HG03045 (cell line): Measurements from ENCODE around the gene SLC51A.
A peak's percentile ranks its signal among the peaks of the same experiment; 100 is the strongest.

Experiments
- ATAC-seq: cut with Tn5 transposase; IDR thresholded peaks from one replicate; pipeline ENCODE4 v1.9.1; 2021; ENCODE audit warnings: mild to moderate bottlenecking, moderate library complexity; ENCODE audit not compliant: unreplicated experiment

SLC51A gene

GRCh38 chr3:196215493-196216020 is 777 bp upstream of the SLC51A start:
- ATAC-seq: no peak

GRCh38 chr3:196216681-196217211 is 412 bp downstream of the SLC51A start:
- no peak for ATAC-seq

- ATAC-seq: no peak
These were observed 1.2 kb downstream of the SLC51A start for GRCh38 chr3:196217307-196218154.

- ATAC-seq: no peak
These were observed 1.9 kb downstream of the SLC51A start for GRCh38 chr3:196218155-196218712.

- ATAC-seq: peak; percentile 50
These were observed 3.0 kb downstream of the SLC51A start for GRCh38 chr3:196219194-196219969.

- no peak for ATAC-seq
These were observed 3.6 kb downstream of the SLC51A start for GRCh38 chr3:196219970-196220311.

- ATAC-seq: no peak
These were observed 4.3 kb downstream of the SLC51A start for GRCh38 chr3:196220587-196220986.

GRCh38 chr3:196220991-196221390 is 4.7 kb downstream of the SLC51A start:
- no peak for ATAC-seq

- ATAC-seq: no peak
These were observed 6.7 kb downstream of the SLC51A start for GRCh38 chr3:196222876-196223595.

GRCh38 chr3:196225086-196225485 is 8.8 kb downstream of the SLC51A start:
- no peak for ATAC-seq

- ATAC-seq: no peak
These were observed 9.5 kb downstream of the SLC51A start for GRCh38 chr3:196225763-196226364.

GRCh38 chr3:196227121-196227561 is 10.8 kb downstream of the SLC51A start:
- no peak for ATAC-seq

GRCh38 chr3:196227629-196228493 is 11.5 kb downstream of the SLC51A start:
- no peak for ATAC-seq

- peak; percentile 55 for ATAC-seq
These were observed 16.0 kb downstream of the SLC51A start for GRCh38 chr3:196232154-196232881.

GRCh38 chr3:196232882-196233251 is 16.5 kb downstream of the SLC51A start:
- no peak for ATAC-seq

GRCh38 chr3:196235452-196236122 is 19.3 kb downstream of the SLC51A start:
- ATAC-seq: no peak

- no peak for ATAC-seq
These were observed 19.9 kb downstream of the SLC51A start for GRCh38 chr3:196236223-196236622.

- no peak for ATAC-seq
These were observed 20.9 kb downstream of the SLC51A start for GRCh38 chr3:196237203-196237602.
